Stimulated activated CD4-positive, alpha-beta T cell treated with anti-CD3 and anti-CD28 coated beads, Interleukin-1b, Interleukin-23, amount 100 ng/mL, for 48 hours (primary cell): Measurements from ENCODE around the gene CLMN.
"Not testable (repeated sequence)": the region's sequence is repeated elsewhere in the genome, so short reads cannot be mapped to it uniquely, and the experiment has no call there.

Experiments used
- DNase-seq: peaks from one replicate; pipeline ENCODE4 v3.0.0-alpha.2; 2020

Gene CLMN

GRCh38 chr14:95156161-95157047, 163.3 kb downstream of the CLMN start:
- DNase-seq = peak; percentile 36

- DNase-seq = no peak
These were observed 164.7 kb downstream of the CLMN start for GRCh38 chr14:95155045-95155444.

GRCh38 chr14:95153866-95154265, 165.8 kb downstream of the CLMN start:
- DNase-seq = no peak

- no peak for DNase-seq
These were observed 168.1 kb downstream of the CLMN start for GRCh38 chr14:95151561-95151960.

GRCh38 chr14:95150910-95151309, 168.8 kb downstream of the CLMN start:
- no peak for DNase-seq

GRCh38 chr14:95149441-95149840, 170.3 kb downstream of the CLMN start:
- no peak for DNase-seq

GRCh38 chr14:95147597-95147996, 172.1 kb downstream of the CLMN start:
- DNase-seq = no peak

GRCh38 chr14:95146079-95146771, 173.5 kb downstream of the CLMN start:
- no peak for DNase-seq

- DNase-seq = no peak
These were observed 174.9 kb downstream of the CLMN start for GRCh38 chr14:95144849-95145248.

- DNase-seq = no peak
These were observed 175.7 kb downstream of the CLMN start for GRCh38 chr14:95143808-95144620.

- no peak for DNase-seq
These were observed 177.5 kb downstream of the CLMN start for GRCh38 chr14:95142208-95142607.

- DNase-seq = no peak
These were observed 178.0 kb downstream of the CLMN start for GRCh38 chr14:95141684-95142083.

GRCh38 chr14:95140060-95140858, 179.4 kb downstream of the CLMN start:
- no peak for DNase-seq

GRCh38 chr14:95138876-95139275, 180.8 kb downstream of the CLMN start:
- no peak for DNase-seq

GRCh38 chr14:95138455-95138854, 181.3 kb downstream of the CLMN start:
- not testable (repeated sequence) for DNase-seq

- no peak for DNase-seq
These were observed 181.9 kb downstream of the CLMN start for GRCh38 chr14:95137804-95138167.

GRCh38 chr14:95137164-95137803, 182.4 kb downstream of the CLMN start:
- no peak for DNase-seq

- no peak for DNase-seq
These were observed 183.1 kb downstream of the CLMN start for GRCh38 chr14:95136631-95137030.

- no peak for DNase-seq
These were observed 185.3 kb downstream of the CLMN start for GRCh38 chr14:95134304-95134933.

GRCh38 chr14:95133282-95133681, 186.4 kb downstream of the CLMN start:
- DNase-seq = no peak

GRCh38 chr14:95132760-95133159, 186.9 kb downstream of the CLMN start:
- no peak for DNase-seq
